ENCODE results near the gene PDZD2. TPM values are rescaled to one million over a fixed set of nuclear protein-coding genes. Genes with fewer than 3 reads are reported as not detected.
"Not testable (repeated sequence)": the region's sequence is repeated elsewhere in the genome, so short reads cannot be mapped to it uniquely, and the experiment has no call there.

The PDZD2 gene
- total RNA-seq, 2 experiments from 2014 or later, result 0.04 to 0.14 TPM

GRCh38 chr5:31663519-31663918 lies 24.6 kb downstream of the PDZD2 start:
- Mint-ChIP-seq H3K27me3 (peaks cover 11% of the 10 kb centered on the region), H3K9me3 (ENCODE audit: low read depth) (peaks cover 4% of the 10 kb centered on the region), H3K27ac (no peak overlapping the region), H3K4me1 (no peaks in the 10 kb centered on the region), H3K4me3 (no peak overlapping the region), H3K36me3 (ENCODE audit: low read depth) (no peaks in the 10 kb centered on the region)
- ATAC-seq (no peak), DNase-seq (no peak)
- ChIA-PET CTCF (no interaction called here), POLR2A (no interaction called here)
- intact Hi-C loops (cut with DNase I, micrococcal nuclease), result loop anchor here in 1 of 2 experiments (5.0 kb wide), 1 partner anchor 81 kb away; no protein-coding TSS in a partner anchor

GRCh38 chr5:31664566-31664965 lies 25.6 kb downstream of the PDZD2 start:
- Mint-ChIP-seq H3K27ac (no peak overlapping the region), H3K9me3 (ENCODE audit: low read depth) (peaks cover 4% of the 10 kb centered on the region), H3K4me3 (no peak overlapping the region), H3K27me3 (peaks cover 3% of the 10 kb centered on the region), H3K36me3 (ENCODE audit: low read depth) (no peaks in the 10 kb centered on the region), H3K4me1 (no peaks in the 10 kb centered on the region)
- ChIA-PET CTCF (interaction anchor here (0.8 kb wide), 1 partner anchor 26 kb away, joined by 3 read pairs; no protein-coding TSS in a partner anchor), POLR2A (no interaction called here)
- peak; percentile 31 for DNase-seq
- peak; percentile 49 for ATAC-seq
- intact Hi-C loops (cut with DNase I, micrococcal nuclease), result loop anchor here in 1 of 2 experiments (5.0 kb wide), 1 partner anchor 82 kb away; no protein-coding TSS in a partner anchor

- Mint-ChIP-seq H3K9me3 (ENCODE audit: low read depth) (peaks cover 2% of the 10 kb centered on the region), H3K27me3 (no peaks in the 10 kb centered on the region), H3K4me3 (no peak overlapping the region), H3K36me3 (ENCODE audit: low read depth) (no peaks in the 10 kb centered on the region), H3K27ac (no peak overlapping the region), H3K4me1 (no peaks in the 10 kb centered on the region)
- ATAC-seq, result no peak
- CTCF ChIA-PET, result no interaction called here
- DNase-seq, result no peak
- POLR2A ChIA-PET, result no interaction called here
- intact Hi-C loops (cut with DNase I, micrococcal nuclease), result no loop called here
Measured at GRCh38 chr5:31671339-31671741, 32.4 kb downstream of the PDZD2 start.

DNA sequence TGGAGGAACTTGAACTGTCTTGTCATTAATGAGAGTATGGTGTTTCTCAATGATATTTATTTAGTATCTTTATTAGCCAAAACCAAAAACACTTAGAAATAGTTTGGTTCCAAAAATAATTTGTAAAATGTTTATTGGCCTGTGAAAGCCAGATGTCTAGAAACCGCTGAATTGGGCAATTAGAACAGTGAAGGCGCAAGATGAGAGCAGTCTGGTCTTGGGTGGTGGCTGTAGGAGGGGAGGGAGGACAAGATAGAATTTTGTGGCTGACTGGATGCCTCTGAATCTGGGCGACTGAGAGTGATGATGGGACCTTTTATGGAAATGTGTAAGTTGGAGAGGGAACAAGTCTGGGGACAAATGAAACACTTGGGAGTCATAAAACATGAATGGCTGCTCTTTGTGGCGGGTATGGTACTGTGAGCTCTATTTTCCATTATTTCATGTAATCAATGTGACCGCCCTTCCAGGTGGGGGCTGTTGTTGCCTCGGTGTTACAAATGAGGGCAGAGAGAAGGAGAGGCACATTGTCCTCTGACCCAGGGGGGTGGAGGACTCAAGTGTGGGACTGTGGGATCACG lies 35.5 kb downstream of the PDZD2 start:
- no peaks in the 10 kb centered on the region for H3K36me3 Mint-ChIP-seq (ENCODE audit: low read depth)
- no peak for DNase-seq
- ATAC-seq, result no peak
- H3K4me3 Mint-ChIP-seq, result no peak overlapping the region
- peaks cover 2% of the 10 kb centered on the region for H3K9me3 Mint-ChIP-seq (ENCODE audit: low read depth)
- H3K27me3 Mint-ChIP-seq, result no peaks in the 10 kb centered on the region
- CTCF ChIA-PET, result no interaction called here
- intact Hi-C loops (cut with DNase I, micrococcal nuclease), result no loop called here
- H3K27ac Mint-ChIP-seq, result no peak overlapping the region
- H3K4me1 Mint-ChIP-seq, result no peaks in the 10 kb centered on the region
- POLR2A ChIA-PET, result no interaction called here

GRCh38 chr5:31675472-31675871 lies 36.5 kb downstream of the PDZD2 start:
- CTCF ChIA-PET, result no interaction called here
- POLR2A ChIA-PET, result no interaction called here
- no peaks in the 10 kb centered on the region for H3K36me3 Mint-ChIP-seq (ENCODE audit: low read depth)
- ATAC-seq (no peak), DNase-seq (no peak)
- H3K4me1 Mint-ChIP-seq, result no peaks in the 10 kb centered on the region
- no peak overlapping the region for H3K4me3 Mint-ChIP-seq
- peaks cover 2% of the 10 kb centered on the region for H3K9me3 Mint-ChIP-seq (ENCODE audit: low read depth)
- intact Hi-C loops (cut with DNase I, micrococcal nuclease), result no loop called here
- H3K27me3 Mint-ChIP-seq, result no peaks in the 10 kb centered on the region
- no peak overlapping the region for H3K27ac Mint-ChIP-seq

GRCh38 chr5:31678180-31678579 lies 39.2 kb downstream of the PDZD2 start:
- POLR2A ChIA-PET, result no interaction called here
- CTCF ChIA-PET, result no interaction called here
- Mint-ChIP-seq H3K36me3 (ENCODE audit: low read depth) (no peaks in the 10 kb centered on the region), H3K4me3 (no peak overlapping the region), H3K4me1 (no peaks in the 10 kb centered on the region), H3K27me3 (peaks cover 5% of the 10 kb centered on the region), H3K9me3 (ENCODE audit: low read depth) (peaks cover 2% of the 10 kb centered on the region), H3K27ac (no peak overlapping the region)
- no peak for DNase-seq
- ATAC-seq, result no peak
- intact Hi-C loops (cut with DNase I, micrococcal nuclease), result no loop called here

GRCh38 chr5:31680528-31680927 lies 41.6 kb downstream of the PDZD2 start:
- POLR2A ChIA-PET, result interaction anchor here (0.6 kb wide), 1 partner anchor 378 kb away, joined by 3 read pairs; no protein-coding TSS in a partner anchor
- peaks cover 6% of the 10 kb centered on the region for H3K27me3 Mint-ChIP-seq
- H3K9me3 Mint-ChIP-seq (ENCODE audit: low read depth), result no peaks in the 10 kb centered on the region
- ATAC-seq (no peak), DNase-seq (no peak)
- CTCF ChIA-PET, result no interaction called here
- no peak overlapping the region for H3K27ac Mint-ChIP-seq
- no peak overlapping the region for H3K4me3 Mint-ChIP-seq
- intact Hi-C loops (cut with DNase I, micrococcal nuclease), result no loop called here
- no peaks in the 10 kb centered on the region for H3K4me1 Mint-ChIP-seq
- no peaks in the 10 kb centered on the region for H3K36me3 Mint-ChIP-seq (ENCODE audit: low read depth)

GRCh38 chr5:31682025-31682424 lies 43.1 kb downstream of the PDZD2 start:
- ChIA-PET CTCF (no interaction called here), POLR2A (no interaction called here)
- ATAC-seq (no peak), DNase-seq (no peak)
- no peak overlapping the region for H3K4me3 Mint-ChIP-seq
- no peaks in the 10 kb centered on the region for H3K9me3 Mint-ChIP-seq (ENCODE audit: low read depth)
- no peaks in the 10 kb centered on the region for H3K36me3 Mint-ChIP-seq (ENCODE audit: low read depth)
- no peak overlapping the region for H3K27ac Mint-ChIP-seq
- H3K4me1 Mint-ChIP-seq, result no peaks in the 10 kb centered on the region
- intact Hi-C loops (cut with DNase I, micrococcal nuclease), result no loop called here
- peaks cover 6% of the 10 kb centered on the region for H3K27me3 Mint-ChIP-seq

GRCh38 chr5:31682851-31683250 lies 43.9 kb downstream of the PDZD2 start:
- DNase-seq (no peak), ATAC-seq (no peak)
- Mint-ChIP-seq H3K36me3 (ENCODE audit: low read depth) (no peaks in the 10 kb centered on the region), H3K9me3 (ENCODE audit: low read depth) (no peaks in the 10 kb centered on the region), H3K4me3 (no peak overlapping the region), H3K4me1 (no peaks in the 10 kb centered on the region), H3K27me3 (peaks cover 6% of the 10 kb centered on the region), H3K27ac (no peak overlapping the region)
- CTCF ChIA-PET, result interaction anchor here (0.6 kb wide), 1 partner anchor 65 kb away, joined by 3 read pairs; no protein-coding TSS in a partner anchor
- POLR2A ChIA-PET, result no interaction called here
- intact Hi-C loops (cut with DNase I, micrococcal nuclease), result no loop called here

DNA sequence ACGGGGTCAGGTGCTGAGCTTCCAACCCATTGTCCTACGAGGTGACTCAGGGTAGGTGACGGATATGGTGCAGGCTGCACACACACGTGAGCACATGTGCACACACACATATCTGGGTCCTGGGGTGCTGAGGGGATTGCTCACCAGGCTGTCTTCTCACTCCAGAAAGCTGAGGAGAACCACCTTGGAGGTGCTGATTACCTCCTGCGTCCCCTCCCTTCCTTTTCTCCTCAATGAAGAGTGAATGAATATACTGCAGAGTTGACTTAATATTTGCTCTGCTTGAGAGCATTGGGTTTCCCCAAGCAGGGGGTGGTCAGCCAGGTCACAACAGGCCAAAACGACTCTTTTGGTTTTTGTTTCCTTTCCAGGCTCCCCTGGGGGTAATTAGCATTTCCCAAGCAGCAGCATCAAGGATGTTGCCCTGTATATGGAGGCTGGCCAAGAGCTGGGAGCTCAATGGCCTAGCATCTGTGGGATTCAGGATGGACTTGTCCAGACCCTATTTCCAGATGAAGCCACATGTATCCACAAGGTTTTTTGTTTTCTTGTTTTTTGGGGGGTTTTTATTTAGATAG lies 49.7 kb downstream of the PDZD2 start:
- intact Hi-C loops (cut with DNase I, micrococcal nuclease), result no loop called here
- H3K9me3 Mint-ChIP-seq (ENCODE audit: low read depth), result no peaks in the 10 kb centered on the region
- H3K4me1 Mint-ChIP-seq, result no peaks in the 10 kb centered on the region
- no peak for ATAC-seq
- H3K4me3 Mint-ChIP-seq, result no peak overlapping the region
- CTCF ChIA-PET, result no interaction called here
- peaks cover 2% of the 10 kb centered on the region for H3K27me3 Mint-ChIP-seq
- H3K36me3 Mint-ChIP-seq (ENCODE audit: low read depth), result no peaks in the 10 kb centered on the region
- POLR2A ChIA-PET, result no interaction called here
- no peak overlapping the region for H3K27ac Mint-ChIP-seq
- no peak for DNase-seq

DNA sequence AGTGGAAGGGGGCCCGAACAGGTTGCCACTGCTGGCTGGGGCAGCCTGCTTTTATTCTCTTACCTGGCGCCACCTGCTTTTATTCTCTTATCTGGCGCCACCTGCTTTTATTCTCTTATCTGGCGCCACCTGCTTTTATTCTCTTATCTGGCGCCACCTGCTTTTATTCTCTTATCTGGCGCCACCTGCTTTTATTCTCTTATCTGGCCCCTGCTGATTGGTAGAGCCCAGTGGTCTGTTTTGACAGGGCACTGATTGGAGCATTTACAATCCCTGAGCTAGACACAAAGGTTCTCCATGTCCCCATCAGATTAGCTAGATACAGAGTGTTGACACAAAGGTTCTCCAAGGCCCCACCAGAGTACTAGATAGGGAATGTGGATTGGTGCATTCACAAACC lies 52.5 kb downstream of the PDZD2 start:
- H3K4me3 Mint-ChIP-seq; ATAC-seq; POLR2A ChIA-PET; H3K27ac Mint-ChIP-seq; CTCF ChIA-PET; H3K36me3 Mint-ChIP-seq (ENCODE audit: low read depth); H3K4me1 Mint-ChIP-seq; H3K9me3 Mint-ChIP-seq (ENCODE audit: low read depth); intact Hi-C loops (cut with DNase I, micrococcal nuclease); DNase-seq; H3K27me3 Mint-ChIP-seq: not testable (repeated sequence)

- ChIA-PET CTCF (no interaction called here), POLR2A (no interaction called here)
- ATAC-seq (no peak), DNase-seq (no peak)
- Mint-ChIP-seq H3K4me1 (no peaks in the 10 kb centered on the region), H3K4me3 (no peak overlapping the region), H3K27me3 (no peaks in the 10 kb centered on the region), H3K36me3 (ENCODE audit: low read depth) (no peaks in the 10 kb centered on the region), H3K9me3 (ENCODE audit: low read depth) (no peaks in the 10 kb centered on the region), H3K27ac (no peak overlapping the region)
- intact Hi-C loops (cut with DNase I, micrococcal nuclease), result no loop called here
Measured at GRCh38 chr5:31692561-31693221, 53.8 kb downstream of the PDZD2 start.
